SIG-M5 treated with dmso at 0.1 percent for 504 hours (cell line): Measurements from ENCODE around the gene EGFR.

ENCODE experiments used
- DNase-seq: peaks from one replicate; lab custom pipeline; 2025; ENCODE audit not compliant: unreplicated experiment; lab: John Stamatoyannopoulos, UW

The EGFR gene

GRCh38 chr7:55099821-55100543 lies 81.2 kb downstream of the EGFR start:
- no peak for DNase-seq

- no peak for DNase-seq
Observed at GRCh38 chr7:55100544-55101327, 81.9 kb downstream of the EGFR start.

GRCh38 chr7:55101359-55101758 lies 82.5 kb downstream of the EGFR start:
- no peak for DNase-seq

- DNase-seq = no peak
Observed at GRCh38 chr7:55104123-55104522, 85.3 kb downstream of the EGFR start.

- DNase-seq = no peak
Observed at GRCh38 chr7:55104712-55105433, 86.1 kb downstream of the EGFR start.

- DNase-seq = no peak
Observed at GRCh38 chr7:55105952-55106351, 87.1 kb downstream of the EGFR start.

GRCh38 chr7:55107946-55108345 lies 89.1 kb downstream of the EGFR start:
- DNase-seq = no peak

GRCh38 chr7:55108401-55108800 lies 89.6 kb downstream of the EGFR start:
- no peak for DNase-seq

GRCh38 chr7:55108818-55109217 lies 90.0 kb downstream of the EGFR start:
- no peak for DNase-seq

- DNase-seq = no peak
Observed at GRCh38 chr7:55109404-55110167, 90.8 kb downstream of the EGFR start.

GRCh38 chr7:55110282-55110992 lies 91.6 kb downstream of the EGFR start:
- no peak for DNase-seq

GRCh38 chr7:55110993-55111361 lies 92.2 kb downstream of the EGFR start:
- DNase-seq = no peak

- DNase-seq = no peak
Observed at GRCh38 chr7:55112056-55112455, 93.2 kb downstream of the EGFR start.

- DNase-seq = no peak
Observed at GRCh38 chr7:55113760-55114540, 95.1 kb downstream of the EGFR start.

GRCh38 chr7:55117286-55117685 lies 98.5 kb downstream of the EGFR start:
- no peak for DNase-seq

GRCh38 chr7:55118426-55118825 lies 99.6 kb downstream of the EGFR start:
- DNase-seq = no peak

GRCh38 chr7:55119571-55119970 lies 100.8 kb downstream of the EGFR start:
- no peak for DNase-seq

- no peak for DNase-seq
Observed at GRCh38 chr7:55120074-55120473, 101.3 kb downstream of the EGFR start.

- DNase-seq = no peak
Observed at GRCh38 chr7:55120501-55121198, 101.8 kb downstream of the EGFR start.
